NAMALWA (cell line): Measurements from ENCODE around the gene PARD6B.
"Not testable (repeated sequence)": the region's sequence is repeated elsewhere in the genome, so short reads cannot be mapped to it uniquely, and the experiment has no call there.

Source experiments
- DNase-seq: peaks from one replicate; pipeline ENCODE4 v3.0.0-alpha.2; 2015; ENCODE audit warnings: low spot score

Gene PARD6B

DNA sequence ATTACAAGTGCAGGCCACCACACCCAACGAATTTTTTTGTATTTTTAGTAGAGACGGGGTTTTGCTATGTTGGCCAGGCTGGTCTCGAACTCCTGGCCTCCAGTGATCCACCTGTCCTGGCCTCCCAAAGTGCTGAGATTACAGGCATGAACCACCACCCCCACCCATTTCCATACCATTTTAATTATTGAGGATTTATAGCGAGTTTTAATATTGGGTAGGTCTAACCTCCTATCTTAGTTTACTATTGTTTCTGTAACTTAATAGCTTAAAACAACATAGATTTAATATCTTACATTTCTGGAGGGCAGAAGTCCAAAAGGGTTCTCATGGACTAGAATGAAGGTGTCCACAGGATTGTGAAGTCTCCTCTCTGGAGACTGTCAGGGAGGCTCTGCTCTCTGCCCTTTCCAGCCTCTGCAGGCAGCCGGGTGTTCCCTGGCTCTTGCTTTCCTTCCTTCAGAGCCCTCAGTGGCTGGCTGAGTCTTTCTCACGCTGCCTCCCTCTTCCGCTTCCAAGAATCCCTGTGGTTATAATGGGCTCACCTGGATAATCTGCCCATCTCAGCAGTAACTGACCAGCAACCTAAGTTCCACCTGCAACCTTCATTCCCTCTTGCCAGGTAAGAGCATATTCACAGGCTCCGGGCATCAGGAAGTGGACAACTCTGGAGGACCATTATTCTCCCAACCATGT, 44.9 kb downstream of the PARD6B start:
- no peak for DNase-seq

DNA sequence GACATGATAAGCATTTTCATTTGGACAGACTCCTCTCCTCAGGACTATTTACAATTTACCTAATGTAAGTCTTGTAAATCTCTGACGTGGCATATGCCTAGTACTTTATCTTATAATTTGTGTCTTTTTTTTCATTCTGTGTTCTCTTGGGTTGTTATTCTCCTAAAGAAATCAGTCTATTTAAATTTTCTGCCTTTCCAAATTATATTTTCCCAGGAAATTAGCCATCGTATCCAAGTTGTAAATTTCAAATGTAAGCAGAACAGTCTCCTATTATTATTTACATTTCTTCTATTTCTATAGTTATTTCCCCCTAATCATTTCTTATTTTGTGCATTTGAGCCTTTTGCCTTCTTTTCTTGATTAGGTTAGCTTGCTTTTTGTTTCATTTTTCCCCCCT, 46.0 kb downstream of the PARD6B start:
- DNase-seq, result no peak

DNA sequence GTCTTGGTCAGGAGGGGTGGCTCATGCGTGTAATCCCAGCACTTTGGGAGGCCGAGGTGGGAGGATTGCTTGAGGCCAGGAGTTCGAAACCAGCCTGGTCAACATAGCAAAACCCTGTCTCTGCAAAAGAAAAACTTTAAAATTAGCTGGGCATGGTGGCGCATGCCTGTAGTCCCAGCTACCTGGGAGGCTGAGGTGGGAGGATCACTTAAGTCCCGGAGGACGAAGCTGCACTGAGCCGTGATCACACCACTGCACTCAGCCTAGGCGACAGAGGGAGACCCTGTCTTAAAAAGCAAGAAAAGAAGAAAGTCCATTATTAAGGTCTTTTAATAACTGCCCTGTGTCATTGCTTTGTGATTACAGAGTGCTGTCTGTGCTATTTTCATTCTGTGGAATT, 47.6 kb downstream of the PARD6B start:
- DNase-seq, result not testable (repeated sequence)

DNA sequence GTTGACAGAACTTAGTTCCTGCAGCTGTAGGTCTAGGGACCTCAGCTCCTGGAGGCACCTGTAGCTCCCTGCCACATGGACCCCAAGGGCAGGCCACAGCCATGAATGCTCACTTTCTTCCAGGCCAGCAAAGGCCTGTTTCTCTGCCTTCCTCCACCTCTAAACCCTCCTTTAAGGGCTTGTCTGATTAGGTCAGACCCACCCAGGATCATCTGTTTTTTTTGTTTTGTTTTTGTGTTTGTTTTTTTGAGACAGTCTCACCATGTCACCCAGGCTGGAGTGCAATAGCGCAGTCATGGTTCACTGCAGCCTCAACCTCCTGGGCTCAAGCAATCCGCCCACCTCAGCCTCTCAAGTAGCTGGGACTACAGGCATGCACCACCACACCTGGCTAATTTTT, 52.0 kb downstream of the PARD6B start:
- no peak for DNase-seq

DNA sequence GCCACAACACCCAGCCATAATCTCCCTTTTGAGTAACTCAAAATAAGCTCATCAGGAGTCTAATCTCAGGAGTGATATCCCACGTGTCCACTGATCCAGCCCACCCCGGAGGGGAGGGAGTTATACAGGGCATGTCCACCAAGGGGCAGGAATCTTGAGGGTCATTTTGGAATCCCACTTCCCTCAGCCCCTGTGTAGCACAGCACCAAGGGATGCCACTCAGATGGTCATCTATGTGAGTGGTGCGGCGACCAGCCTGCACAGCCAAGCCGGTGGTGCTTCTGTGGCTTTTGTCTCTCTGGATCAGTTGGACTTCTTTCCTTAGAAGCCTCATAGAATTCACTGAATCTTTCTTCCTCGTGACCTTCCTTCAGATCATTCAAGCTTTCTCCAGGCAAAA, 52.5 kb downstream of the PARD6B start:
- no peak for DNase-seq

DNA sequence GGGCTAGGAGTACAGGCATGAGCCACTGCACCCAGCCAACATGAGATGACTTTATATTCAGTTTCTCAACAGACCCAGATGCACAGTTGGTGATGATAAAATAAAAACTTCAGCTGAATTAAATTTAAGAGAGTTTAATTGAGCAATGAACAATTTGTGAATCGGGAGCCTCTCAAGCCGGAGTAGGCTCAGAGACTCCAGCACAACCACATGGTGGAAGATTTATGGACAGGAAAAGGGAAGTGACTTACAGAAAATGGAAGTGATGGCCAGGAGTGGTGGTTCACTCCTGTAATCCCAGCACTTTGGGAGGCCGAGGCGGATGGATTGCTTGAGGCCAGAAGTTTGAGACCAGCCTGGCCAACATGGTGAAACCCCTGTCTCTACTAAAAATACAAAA, 53.1 kb downstream of the PARD6B start:
- no peak for DNase-seq

DNA sequence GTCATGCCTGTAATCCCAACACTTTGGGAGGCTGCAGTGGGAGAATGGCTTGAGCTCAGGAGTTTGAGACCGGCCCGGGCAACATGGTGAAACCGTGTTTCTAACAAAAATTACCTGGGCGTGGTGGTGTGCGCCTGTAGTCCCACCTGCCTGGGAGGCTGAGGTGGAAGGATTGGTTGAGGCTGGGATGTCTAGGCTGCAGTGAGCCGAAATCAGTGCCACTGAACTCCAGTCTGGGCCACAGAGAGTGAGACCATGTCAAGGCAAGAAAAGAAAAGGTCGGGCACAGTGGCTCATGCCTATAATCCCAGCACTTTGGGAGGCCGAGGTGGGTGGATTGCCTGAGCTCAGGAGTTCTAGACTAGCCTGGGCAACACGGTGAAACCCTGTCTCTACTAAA, 55.3 kb downstream of the PARD6B start:
- DNase-seq, result no peak

DNA sequence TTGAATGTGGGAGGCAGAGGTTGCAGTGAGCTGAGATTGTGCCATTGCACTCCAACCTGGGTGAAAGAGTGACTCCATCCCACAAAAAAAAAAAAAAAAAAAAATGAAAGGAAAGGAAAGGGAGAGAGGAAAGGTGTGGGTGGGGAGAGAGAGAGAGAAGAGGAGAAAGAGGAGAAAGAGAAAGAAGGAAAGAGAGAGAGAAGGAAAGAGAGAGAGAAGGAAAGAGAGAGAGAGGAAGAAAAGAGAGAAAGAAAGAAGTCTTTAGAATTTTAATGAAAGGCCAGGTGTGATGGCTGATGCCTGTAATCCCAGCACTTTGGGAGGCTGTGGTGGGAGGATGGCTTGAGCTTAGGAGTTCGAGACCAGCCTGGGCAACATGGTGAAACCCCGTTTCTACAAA, 55.8 kb downstream of the PARD6B start:
- DNase-seq, result no peak

DNA sequence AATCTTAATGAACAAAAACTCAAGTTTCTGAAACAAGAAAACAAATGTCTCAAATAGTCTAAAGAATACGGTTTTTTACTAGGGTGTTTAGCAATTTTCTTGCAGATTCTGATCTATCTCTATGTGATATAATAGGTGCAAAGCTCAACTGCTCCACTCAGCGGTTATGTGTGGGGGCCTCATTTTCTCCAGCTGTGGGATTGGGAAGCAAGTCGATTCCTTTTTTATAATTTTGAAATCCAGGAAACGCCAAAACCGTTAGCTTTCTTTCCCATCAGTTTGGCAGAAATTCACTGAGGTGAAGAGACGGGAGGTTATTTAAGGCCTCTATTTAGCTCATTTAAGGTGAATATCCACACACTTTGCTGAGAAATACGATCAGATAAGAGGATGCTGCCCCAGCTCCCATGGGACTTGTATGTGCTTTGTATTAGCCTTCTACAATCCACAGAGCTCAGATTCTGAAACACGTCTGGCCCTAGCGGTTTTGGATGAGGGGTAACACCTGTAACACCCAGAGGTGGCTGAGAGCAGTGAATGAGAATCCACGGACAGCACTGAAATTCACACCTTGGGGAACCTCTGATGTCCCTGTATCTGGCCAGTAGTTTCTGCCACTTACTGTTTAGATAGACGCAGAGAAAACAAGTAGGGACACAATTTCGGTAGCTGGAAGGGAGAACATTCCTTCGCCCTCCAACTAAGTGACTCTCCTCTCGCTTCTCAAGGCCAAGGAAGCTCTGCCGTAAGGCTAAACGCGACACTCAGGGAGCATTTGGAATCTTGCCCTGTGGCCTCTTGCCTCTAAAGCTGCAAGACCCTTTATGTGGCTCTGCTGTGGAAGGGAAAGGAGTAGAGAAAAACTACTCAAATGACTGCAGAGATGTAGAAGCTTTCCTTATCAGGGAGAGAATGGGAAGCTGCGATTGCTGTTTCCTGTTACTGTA, 56.9 kb downstream of the PARD6B start:
- DNase-seq, result no peak

DNA sequence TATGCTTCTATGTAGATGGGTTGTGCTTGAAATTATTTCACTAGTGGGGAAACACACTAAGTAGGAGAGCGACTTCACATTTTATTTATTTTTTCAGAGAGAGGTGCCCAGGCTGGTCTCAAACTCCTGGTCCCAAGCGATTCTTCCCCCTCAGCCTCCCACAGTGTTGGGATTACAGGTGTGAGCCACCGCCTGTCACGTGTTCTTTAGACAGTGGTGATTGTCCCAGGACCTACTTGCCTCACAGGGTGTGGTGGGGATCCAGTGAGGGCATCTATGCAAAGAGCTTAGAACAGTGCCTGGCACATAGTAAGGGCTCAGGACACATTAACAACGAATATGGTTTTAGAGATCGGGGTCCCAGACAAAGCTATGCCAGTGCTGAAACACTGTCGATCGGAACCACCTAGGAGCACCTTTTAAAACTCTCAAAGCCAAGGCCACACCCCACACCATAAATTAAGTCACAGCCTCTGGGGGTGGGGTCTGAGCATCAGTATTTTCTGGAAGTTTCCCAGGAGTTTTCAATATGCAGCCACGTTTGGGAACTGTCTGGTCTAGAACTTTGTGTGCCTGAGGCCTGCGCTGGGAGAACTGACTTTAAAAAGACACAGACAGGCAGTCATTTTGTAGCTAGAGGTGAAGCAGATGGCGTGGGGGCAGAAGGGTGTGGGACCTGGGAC, 58.7 kb downstream of the PARD6B start:
- DNase-seq, result no peak

DNA sequence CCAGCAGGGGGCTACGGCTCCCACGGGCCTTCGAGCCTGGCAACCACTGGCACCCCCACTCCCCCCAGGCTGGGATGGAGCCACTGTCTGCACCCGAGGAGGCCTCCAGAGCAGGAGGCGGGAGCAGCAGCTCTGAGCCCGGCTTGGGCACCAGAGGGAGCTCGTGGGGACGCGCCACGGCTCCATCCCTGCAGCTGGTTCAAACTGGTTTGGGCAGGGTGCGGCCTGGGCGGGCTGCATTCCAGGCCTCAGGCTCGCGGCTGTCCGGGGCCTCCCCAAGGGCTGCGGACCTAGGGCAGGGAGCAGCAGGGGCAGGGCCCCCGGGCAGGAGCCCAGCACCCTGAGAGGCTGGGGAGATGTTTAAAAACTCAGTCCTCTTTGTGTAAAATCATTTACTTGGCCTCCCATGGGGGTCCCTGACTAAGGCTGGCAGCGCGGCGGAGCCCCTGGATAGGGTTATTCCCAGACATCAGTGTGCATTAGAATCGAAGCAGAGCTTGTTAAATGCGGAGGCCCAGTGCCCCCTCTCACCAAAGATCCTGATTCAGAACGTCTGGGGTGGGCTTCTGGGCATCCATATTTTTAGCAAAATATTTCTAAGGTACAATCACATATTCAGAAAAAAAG, 59.4 kb downstream of the PARD6B start:
- peak; percentile 84 for DNase-seq

DNA sequence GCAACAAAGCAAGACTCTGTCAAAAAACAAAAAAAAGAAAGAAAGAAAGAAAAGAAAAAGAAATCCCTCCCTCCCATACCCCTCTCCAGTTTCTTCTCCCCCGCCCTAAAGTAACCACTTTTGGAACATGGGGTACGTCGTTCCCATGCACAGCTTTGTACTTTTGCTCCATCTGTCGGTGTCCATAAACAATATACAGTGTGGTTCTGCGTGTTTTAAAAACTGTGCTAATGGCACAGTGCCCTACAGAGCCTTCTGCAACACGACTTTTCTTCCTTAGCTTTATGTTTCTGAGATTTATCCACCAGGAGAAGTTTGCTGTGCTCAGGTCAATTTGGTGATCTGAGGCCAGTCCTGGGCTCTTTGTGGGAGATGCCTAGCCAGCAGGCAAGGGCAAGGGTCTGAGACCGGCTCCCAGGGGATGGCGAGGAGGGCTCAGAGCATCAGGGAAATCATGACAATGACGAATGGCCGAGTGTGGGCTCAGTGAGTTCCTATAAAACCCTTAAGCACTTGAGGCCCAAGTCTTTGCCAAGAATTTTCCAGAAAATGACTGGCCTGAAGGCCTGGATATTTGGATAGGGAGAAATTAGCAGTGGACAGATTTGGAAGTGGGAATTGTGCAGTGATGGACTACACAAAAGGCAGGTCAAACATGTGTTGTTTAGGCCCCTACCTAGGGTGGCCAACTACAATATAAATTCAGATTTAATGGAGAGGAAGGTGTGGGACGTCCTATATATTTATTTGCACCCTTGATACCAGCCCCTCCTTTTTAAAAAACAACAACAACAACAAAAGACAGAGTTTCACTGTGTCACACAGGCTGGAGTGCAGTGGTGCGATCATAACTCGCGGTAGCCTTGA, 61.6 kb downstream of the PARD6B start:
- DNase-seq, result no peak

DNA sequence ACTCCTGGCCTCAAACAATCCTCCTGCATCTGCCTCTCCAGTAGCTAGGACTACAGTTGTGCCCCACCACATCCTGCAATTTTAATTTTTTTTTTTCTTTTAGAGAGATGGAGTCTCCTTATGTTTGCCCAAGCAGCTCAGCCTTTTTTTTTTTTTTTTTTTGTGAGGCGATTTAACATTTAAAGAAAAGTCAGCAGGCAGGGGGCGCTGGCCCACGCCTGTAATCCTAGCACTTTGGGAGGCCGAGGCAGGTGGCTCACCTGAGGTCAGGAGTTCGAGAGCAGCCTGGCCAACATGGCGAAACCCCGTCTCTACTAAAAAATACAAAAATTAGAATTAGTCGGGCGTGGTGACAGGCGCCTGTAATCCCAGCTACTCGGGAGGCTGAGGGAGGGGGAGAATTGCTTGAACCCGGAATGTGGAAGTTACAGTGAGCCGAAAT, 62.2 kb downstream of the PARD6B start:
- DNase-seq, result peak; percentile 63

DNA sequence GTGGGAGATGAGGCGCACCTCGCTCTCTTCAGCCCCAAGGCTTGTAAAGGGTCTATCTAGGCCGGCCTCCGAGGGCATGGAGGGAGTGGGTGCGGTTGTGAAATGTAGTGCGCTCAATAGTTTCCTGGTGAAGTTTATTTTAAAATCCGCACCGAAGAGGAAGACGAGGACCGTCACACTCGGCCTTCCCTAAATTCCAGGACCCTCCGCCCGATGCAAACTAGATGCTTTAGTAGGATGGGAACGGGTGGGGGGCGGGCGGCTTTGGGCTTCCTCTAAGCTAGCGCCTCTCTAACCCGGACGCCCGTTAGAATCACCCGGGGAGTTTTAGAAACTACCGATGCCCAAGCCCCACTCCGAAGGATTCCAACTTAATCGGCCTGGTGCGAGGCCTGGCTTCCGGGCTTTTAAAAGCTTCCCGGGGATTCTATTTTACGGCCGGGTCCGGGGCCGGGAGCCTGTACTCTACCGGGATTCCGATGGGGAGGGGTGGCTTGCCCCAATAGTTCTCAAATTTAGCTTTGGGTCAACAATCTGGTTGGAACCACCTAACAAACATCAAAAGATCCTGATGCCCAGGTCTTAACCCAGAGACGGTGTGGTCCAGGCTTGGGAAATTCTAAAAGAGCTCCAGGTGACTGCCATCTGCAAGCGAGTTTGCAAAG, 62.9 kb downstream of the PARD6B start:
- peak; percentile 53 for DNase-seq

DNA sequence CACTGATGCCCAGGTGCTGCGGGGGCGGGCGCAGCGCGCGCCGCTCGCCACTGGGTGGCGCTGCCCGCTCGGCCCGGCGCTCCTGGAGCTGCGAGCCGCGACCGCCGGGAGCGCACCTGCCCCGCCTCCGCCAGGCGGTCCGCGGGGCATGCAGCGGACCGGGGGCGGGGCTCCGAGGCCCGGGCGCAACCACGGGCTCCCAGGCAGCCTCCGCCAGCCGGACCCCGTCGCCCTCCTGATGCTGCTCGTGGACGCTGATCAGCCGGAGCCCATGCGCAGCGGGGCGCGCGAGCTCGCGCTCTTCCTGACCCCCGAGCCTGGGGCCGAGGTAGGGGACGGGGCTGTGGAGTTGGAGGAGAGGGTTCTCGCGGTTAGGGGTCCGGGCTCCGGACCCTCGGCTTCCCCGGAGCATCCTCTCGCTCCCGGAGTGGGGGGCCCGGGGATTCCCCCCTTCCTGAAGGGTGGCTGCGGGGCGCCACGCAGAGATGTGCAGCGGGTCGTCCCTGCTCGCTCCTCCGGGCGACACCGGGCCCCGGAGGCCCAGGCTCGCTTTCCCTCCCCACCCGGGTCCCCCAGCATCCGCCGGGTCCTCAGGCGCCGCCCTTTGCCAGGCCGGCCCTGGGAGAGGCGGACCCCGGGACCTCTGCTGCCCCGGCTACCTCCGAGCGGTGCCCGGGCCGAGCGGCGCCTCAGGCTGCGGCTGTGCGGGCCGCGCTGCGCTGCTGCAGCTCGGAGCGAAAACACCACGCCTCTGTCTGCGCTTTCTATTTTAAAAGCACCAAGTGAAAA, 63.7 kb downstream of the PARD6B start, which contains the start of gene BCAS4:
Gene BCAS4 (plus strand): TSS at position 216 of the 789 bp plus-strand sequence. CDS start 23 bp downstream, at position 239.
- DNase-seq, result peak; percentile 91

DNA sequence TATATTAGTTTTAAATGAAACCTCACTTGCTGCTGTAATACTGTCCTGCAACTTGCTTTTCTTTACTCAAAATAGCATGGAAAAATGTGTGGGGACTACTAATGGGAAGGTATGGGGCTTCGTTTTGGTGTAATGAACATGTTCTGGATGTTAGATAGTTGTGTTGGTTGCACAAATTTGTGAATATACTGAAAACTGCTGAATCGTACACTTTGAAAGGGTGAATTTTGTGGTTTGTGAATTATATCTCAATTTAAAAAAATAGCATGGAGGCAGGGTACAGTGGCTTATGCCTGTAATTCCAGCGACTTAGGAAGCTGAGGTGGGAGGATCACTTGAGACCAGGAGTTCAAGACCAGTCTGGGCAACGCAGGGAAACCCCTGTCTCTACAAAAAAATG, 65.8 kb downstream of the PARD6B start:
- no peak for DNase-seq

DNA sequence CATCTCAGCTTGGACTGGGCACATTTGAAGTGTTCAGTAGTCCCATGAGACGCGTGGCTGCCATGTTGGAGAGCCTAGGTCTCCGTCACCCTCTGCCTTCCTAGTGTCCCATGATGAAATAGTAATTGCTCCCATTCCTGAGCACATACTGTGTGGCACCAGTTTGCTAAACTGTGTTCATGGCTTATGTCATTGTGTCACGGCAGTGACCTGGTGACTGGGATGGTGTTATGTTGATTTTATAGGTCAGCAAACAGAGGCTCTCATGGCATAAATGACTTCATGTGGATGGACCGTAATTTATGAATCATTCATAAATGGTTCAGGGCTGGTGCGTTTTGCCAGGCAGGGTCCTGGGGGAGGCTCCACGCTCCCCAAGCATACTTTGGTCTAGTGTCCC, 67.3 kb downstream of the PARD6B start:
- DNase-seq, result no peak

DNA sequence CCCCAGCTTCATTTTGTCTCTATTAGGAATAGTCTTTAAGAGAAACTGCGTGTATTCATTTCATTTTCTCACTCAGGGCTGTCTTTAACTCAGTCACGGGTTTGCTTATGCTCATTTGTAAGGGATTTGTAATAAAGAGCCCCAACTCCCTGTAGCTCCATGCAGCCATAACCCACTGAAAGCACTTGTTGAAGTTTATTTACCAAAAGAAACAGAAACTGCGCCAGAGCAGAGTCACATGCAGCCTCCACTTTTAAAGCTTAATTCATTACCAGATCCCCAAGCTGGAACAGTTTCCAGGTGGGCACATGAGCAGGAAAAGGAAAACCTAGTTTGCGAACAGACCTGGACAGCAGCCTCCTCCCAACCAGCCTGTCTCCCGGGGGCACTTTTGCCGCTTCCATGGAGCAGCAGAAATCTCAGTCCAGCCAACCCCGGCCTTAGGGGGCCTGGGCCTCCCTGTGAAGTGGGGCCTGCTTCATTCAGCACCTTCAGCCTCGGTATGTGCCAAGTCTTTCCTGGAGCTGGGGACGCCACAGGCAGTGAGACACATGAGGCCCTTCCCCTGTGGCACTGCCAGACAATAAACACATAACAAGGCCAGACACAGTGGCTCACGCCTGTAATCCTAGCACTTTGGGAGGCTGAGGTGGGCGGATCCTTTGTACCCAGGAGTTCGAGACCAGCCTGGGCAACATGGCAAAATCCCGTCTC, 68.0 kb downstream of the PARD6B start:
- no peak for DNase-seq
